Measurements from ENCODE around the gene CPNE6.

The CPNE6 gene

GRCh38 chr14:24054646-24055045, 16.7 kb upstream of the CPNE6 start:
- DNase-seq (ENCODE audit: low spot score), result no peak

- no peak for DNase-seq (ENCODE audit: low spot score)
Measured at GRCh38 chr14:24055971-24056799, 15.2 kb upstream of the CPNE6 start.

GRCh38 chr14:24056800-24057184, 14.6 kb upstream of the CPNE6 start:
- no peak for DNase-seq (ENCODE audit: low spot score)

GRCh38 chr14:24057271-24057670, 14.1 kb upstream of the CPNE6 start:
- no peak for DNase-seq (ENCODE audit: low spot score)

DNA sequence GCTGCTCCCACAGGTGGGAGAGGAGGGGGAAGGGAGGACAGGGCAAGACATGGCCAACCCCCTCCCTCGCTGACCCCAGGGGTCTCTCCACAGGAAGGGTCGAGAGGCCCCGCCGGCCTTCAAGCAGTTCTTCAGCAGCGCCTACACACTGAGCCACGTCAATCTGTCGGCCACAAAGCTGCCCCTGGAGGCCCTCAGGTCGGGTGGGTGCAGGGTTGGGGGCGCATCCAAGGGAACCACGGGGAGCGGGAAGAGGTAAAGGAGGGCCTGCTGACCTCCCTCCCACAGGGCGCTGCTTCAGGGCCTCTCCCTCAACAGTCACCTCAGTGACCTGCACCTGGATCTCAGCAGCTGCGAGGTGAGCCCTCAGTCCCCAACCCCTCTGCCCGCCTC, 13.5 kb upstream of the CPNE6 start:
- DNase-seq (ENCODE audit: low spot score), result no peak

DNA sequence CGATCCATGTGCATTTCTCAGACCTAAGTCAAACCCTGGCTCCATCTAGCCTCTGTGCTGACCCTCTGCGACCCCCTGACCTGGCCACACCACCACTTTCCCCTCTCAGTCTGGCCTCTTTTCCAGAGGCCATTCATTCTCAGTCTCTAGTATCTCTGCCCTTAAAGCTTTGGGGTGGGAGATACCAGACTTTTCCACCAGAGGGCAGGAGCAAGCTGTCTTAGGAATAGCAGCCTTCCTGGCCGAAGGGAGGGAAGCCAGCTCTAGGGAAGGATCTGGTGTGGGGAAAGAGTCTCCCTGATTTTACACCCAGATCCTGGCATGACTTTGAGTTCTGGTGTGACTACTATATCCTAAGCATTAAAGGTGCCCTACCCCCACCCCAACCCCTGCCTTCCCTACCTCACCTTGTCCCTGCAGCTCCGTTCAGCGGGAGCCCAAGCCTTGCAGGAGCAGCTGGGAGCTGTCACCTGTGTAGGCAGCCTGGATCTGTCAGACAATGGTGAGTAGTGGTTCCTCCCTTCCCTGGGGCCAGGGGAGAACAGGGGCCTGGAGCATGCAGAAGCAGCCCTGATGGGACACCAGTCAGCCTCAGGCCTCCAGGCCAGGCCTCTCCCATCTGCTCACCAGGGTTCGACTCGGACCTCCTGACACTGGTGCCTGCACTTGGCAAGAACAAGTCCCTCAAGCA, 13.0 kb upstream of the CPNE6 start:
- DNase-seq (ENCODE audit: low spot score), result peak; percentile 45

GRCh38 chr14:24058951-24059475, 12.3 kb upstream of the CPNE6 start:
- DNase-seq (ENCODE audit: low spot score), result no peak

DNA sequence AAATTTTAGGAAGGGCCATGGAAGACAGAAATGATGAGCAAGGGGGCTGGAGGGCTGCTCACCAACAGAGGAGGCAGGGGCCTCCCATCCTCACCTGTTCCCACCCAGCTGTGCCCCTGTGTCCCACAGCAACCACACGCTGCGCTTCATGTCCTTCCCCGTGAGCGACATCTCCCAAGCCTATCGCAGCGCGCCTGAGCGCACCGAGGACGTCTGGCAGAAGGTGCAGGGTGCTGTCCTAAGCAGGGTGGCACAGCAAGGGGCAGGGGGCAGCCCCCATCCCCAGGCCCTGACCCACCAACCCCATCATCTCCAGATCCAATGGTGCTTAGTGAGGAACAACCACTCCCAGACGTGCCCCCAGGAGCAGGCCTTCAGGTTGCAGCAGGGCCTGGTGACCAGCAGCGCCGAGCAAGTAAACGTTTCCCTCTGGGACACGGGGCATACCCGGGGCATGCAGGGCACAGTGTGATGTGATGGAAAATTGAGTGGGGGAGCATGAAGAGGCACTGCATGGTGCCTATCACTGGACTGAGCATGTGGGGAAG, 11.4 kb upstream of the CPNE6 start:
- no peak for DNase-seq (ENCODE audit: low spot score)

DNA sequence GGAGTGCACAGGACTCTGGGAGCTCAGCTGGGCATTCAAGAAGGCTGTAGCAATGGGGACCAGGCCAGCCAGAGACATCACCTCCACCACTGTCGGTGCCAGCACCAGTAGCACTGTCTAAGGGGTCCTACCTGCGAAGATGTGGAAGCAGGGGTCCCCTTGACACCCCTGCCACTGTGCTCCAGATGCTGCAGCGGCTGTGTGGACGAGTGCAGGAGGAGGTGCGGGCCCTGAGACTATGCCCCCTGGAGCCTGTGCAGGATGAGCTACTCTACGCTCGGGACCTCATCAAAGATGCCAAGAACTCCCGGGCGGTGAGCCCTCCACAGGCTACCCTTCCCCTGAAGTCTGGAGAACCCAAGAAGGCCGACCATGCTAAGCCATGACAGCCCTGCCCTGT, 10.9 kb upstream of the CPNE6 start:
- no peak for DNase-seq (ENCODE audit: low spot score)

- no peak for DNase-seq (ENCODE audit: low spot score)
Measured at GRCh38 chr14:24060984-24061913, 10.1 kb upstream of the CPNE6 start.

GRCh38 chr14:24062216-24062980, 9.0 kb upstream of the CPNE6 start:
- no peak for DNase-seq (ENCODE audit: low spot score)

DNA sequence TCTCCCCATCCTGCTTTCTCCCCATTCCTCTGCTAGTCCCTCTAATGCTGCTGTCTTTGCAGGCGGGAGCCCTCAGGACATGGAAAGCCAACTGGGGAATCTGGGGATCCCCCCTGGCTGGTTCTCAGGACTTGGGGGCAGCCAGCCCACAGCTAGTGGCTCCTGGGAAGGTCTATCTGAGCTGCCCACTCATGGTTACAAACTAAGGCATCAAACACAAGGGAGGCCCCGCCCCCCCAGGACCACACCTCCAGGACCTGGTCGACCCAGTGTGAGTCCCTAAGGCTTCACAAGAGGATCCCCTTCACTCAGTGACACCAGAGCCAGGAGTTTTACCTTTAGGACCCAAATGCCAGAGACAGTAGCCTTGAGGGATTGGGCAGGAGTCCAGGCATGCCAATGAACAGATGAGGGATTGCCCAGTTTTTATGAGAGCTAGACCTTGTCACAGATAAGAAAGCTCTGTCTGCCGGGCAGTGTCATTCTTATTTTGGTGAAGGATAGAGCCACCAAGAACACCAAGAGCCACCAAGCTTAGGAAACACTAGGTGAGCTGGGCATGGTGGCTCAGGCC, 8.0 kb upstream of the CPNE6 start:
- DNase-seq (ENCODE audit: low spot score), result no peak

DNA sequence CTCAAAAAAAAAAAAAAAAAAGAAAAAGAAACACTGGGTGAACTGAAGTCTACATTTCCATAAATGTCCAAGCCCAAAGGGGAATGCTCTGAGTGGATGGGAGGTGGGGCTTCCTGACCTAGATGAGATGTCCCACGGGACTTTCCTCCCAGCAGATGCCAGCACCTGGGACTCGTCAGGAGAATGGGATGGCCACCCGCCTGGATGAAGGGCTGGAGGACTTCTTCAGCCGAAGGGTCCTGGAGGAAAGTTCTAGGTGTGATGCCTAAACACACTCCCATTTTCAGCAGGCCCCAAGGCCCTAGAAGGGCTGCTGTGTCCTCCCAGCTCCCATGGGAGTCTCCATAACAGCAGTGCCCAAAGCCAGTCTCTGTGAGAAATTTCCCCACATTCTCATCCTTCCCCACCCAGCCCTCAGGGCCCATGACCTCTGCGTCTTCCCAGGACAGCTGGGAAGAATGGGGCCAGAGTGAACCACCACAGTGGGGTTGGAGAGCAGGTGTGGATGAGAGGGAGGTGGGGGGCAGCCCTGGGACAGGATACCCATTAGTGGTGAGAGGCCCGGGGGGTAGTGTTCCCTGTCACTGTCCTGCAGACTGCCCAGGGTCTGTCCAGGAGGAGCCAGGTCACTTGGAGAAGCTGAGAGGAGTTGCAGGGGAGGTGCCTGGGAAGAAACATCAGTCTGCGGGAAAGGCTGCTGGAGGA, 7.1 kb upstream of the CPNE6 start:
- no peak for DNase-seq (ENCODE audit: low spot score)

DNA sequence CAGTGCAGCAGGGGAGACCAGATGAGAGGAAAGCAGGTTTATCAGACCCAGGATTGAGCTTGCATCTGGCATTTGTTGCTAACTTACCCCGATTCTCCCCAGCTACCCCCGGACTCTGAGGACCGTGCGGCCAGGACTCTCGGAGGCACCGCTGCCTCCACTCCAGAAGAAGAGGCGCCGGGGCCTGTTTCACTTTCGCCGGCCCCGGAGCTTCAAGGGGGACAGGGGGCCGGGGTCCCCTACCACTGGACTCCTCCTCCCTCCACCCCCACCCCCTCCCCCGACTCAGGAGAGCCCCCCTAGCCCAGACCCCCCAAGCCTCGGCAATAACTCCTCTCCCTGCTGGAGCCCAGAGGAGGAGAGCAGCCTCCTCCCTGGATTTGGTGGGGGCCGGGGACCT, 6.5 kb upstream of the CPNE6 start:
- DNase-seq (ENCODE audit: low spot score), result no peak

GRCh38 chr14:24065408-24065807, 6.0 kb upstream of the CPNE6 start:
- DNase-seq (ENCODE audit: low spot score), result no peak

GRCh38 chr14:24066496-24067132, 4.7 kb upstream of the CPNE6 start:
- DNase-seq (ENCODE audit: low spot score), result no peak

- no peak for DNase-seq (ENCODE audit: low spot score)
Measured at GRCh38 chr14:24067133-24068082, 4.0 kb upstream of the CPNE6 start.

DNA sequence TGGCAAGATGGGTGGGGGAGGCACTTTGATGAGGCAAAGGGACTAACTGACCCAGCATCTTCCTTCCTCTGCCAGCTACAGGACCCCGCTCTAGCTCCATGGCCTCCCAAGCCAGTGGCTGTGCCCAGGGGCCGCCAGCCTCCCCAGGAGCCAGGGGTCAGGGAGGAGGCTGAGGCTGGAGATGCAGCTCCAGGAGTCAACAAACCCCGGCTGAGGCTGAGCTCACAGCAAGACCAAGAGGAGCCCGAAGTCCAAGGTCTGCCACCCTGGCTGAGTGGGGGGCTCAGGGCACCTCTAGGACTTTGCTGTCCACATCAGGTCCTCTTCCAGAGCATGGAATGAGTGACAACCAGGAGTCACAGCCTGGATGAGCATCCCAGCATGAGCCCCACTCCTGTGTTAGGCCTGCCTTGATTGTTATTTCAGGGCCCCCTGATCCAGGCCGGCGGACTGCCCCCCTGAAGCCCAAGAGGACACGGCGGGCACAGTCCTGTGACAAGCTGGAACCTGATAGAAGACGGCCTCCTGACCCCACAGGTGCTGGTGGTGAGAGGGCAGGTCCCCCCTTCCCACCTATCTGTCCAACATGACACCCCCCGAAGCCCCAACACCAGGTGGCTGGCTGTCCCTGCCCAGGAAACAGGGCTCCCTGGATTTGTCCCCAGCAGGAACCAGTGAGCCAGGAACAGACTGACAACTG, 2.5 kb upstream of the CPNE6 start:
- DNase-seq (ENCODE audit: low spot score), result no peak
